Panc1 (cell line): ENCODE data around the gene RNU6-8. TPM values are rescaled to one million over a fixed set of nuclear protein-coding genes. Genes with fewer than 3 reads are reported as not detected.

Experiments used
- ATAC-seq: fragments of 200-7000 bp; cut with Tn5 transposase; 2 replicates; pipeline ENCODE4 v1.9.1; 2020; ENCODE audit warnings: mild to moderate bottlenecking, moderate library complexity
- BruUV-seq: library from RNA; stranded (reverse); fragments of 400-500 nt; replicated peaks from 2 replicates; lab custom pipeline; 2021; lab: Mats Ljungman, UMichigan
- CTCF ChIA-PET: fragments of 300-600 bp; sonication (Branson Sonifier 250); formaldehyde crosslinking; loops from one replicate; lab custom pipeline; 2022; ENCODE audit warnings: antibody characterized with exemption; lab: Charles Lee
- POLR2A ChIA-PET: fragments of 300-600 bp; sonication (Branson Sonifier 250); formaldehyde crosslinking; loops from one replicate; lab custom pipeline; 2022; ENCODE audit warnings: antibody characterized with exemption; lab: Charles Lee
- DNase-seq: peaks from one replicate; pipeline ENCODE4 v3.0.0-alpha.2; 2010; ENCODE audit warnings: low read depth, low spot score
- H3K27ac ChIP-seq: 2 replicates; pipeline ENCODE4 v1.5.1; 2011; ENCODE audit warnings: mild to moderate bottlenecking, low read length, inconsistent platforms
- H3K27me3 ChIP-seq: fragments of 200-500 bp; sonication (Bioruptor generic); 2 replicates; pipeline ENCODE4 v1.6.0; 2014; ENCODE audit warnings: low read length, inconsistent platforms; ENCODE audit not compliant: control insufficient read depth, insufficient read depth
- H3K36me3 ChIP-seq: fragments of 200-500 bp; sonication (Bioruptor generic); 2 replicates; pipeline ENCODE4 v1.5.1; 2014; ENCODE audit warnings: inconsistent platforms, mild to moderate bottlenecking, low read length, moderate library complexity; ENCODE audit not compliant: control insufficient read depth, insufficient read depth
- H3K4me1 ChIP-seq: 2 replicates; pipeline ENCODE4 v1.5.1; 2011; ENCODE audit warnings: inconsistent platforms, mild to moderate bottlenecking, low read length, moderate library complexity; ENCODE audit not compliant: control insufficient read depth, insufficient read depth
- H3K4me3 ChIP-seq, 2 experiments: 2 replicates each; pipeline ENCODE4 v1.5.1; 2011 to 2012; ENCODE audit warnings: low read depth in 2 of 2, low read length in 2 of 2, mild to moderate bottlenecking in 2 of 2, inconsistent platforms in 1 of 2, moderate library complexity in 1 of 2
- H3K9me3 ChIP-seq: fragments of 200-500 bp; sonication (Bioruptor generic); 2 replicates; pipeline ENCODE4 v1.5.1; 2014; ENCODE audit warnings: low read depth, mild to moderate bottlenecking, inconsistent platforms, low read length, moderate library complexity; ENCODE audit not compliant: control insufficient read depth, insufficient read depth
- CTCF ChIP-seq: fragments of 450-650 bp; IDR thresholded peaks from 2 replicates; pipeline ENCODE4 v1.5.1; 2017; ENCODE audit warnings: mild to moderate bottlenecking
- POLR2AphosphoS5 ChIP-seq: IDR thresholded peaks from 2 replicates; pipeline ENCODE4 v1.6.1; 2012; ENCODE audit warnings: mild to moderate bottlenecking, low read depth, low read length, moderate library complexity
- REST ChIP-seq, 2 experiments: IDR thresholded peaks; 2 replicates each; pipeline ENCODE4 v1.6.1; 2011 to 2012; ENCODE audit warnings: low read depth in 2 of 2, control low read depth in 1 of 2, low read length in 1 of 2, mild to moderate bottlenecking in 1 of 2, moderate library complexity in 1 of 2; ENCODE audit not compliant: insufficient read depth in 1 of 2
- SIN3A ChIP-seq: IDR thresholded peaks from 2 replicates; pipeline ENCODE4 v1.6.1; 2012; ENCODE audit warnings: low read depth, mild to moderate bottlenecking, low read length, moderate library complexity, borderline replicate concordance; ENCODE audit not compliant: insufficient read depth
- TCF7L2 ChIP-seq: IDR thresholded peaks from 2 replicates; pipeline ENCODE4 v1.6.1; 2011; ENCODE audit warnings: mild to moderate bottlenecking, low read depth, low read length, inconsistent platforms
- in situ Hi-C: cut with HindIII; loops from 2 replicates; pipeline ENCODE4 v1.10.0; 2016; ENCODE audit warnings: low sequenced_read_pairs, low pct_unique_long_range_greater_than_20kb
- intact Hi-C: fragments of 100-400 bp; cut with micrococcal nuclease; formaldehyde crosslinking; loops from one replicate; pipeline ENCODE4 v1.10.0; 2022; ENCODE audit not compliant: unreplicated experiment
- total RNA-seq: library from RNA; stranded (reverse); gene quantifications from one replicate; pipeline ENCODE4 v1.2.1, GENCODE V29; 2021; ENCODE audit not compliant: unreplicated experiment

Gene RNU6-8
- total RNA-seq, 1 experiment from 2014 or later, result not detected

- CTCF ChIA-PET, result no interaction called here
Observed at GRCh38 chr14:32169191-32169590, 33.9 kb downstream of the RNU6-8 start.

GRCh38 chr14:32167907-32168306, 35.2 kb downstream of the RNU6-8 start:
- ChIA-PET CTCF (no interaction called here), POLR2A (no interaction called here)
- ATAC-seq, result no peak
- Histone ChIP-seq H3K27ac (no peak overlapping the region), H3K27me3 (no peaks in the 10 kb centered on the region), H3K36me3 (no peaks in the 10 kb centered on the region; the same call in 1 of the 2 replicates), H3K9me3 (no peaks in the 10 kb centered on the region), H3K4me3 (no peak overlapping the region), H3K4me1 (no peaks in the 10 kb centered on the region)
- TF ChIP-seq TCF7L2 (no peak), SIN3A (no peak)
- BruUV-seq, result no TSS peak
- in situ Hi-C loops, result no loop called here
- DNase-seq, result no peak
- intact Hi-C loops, result no loop called here

More at GRCh38 chr14:32169191-32169590, 33.9 kb downstream of the RNU6-8 start:
- no peaks in the 10 kb centered on the region for H3K9me3 ChIP-seq
- no peaks in the 10 kb centered on the region for H3K27me3 ChIP-seq
- no peak for DNase-seq
- BruUV-seq, result no TSS peak
- H3K36me3 ChIP-seq, result no peaks in the 10 kb centered on the region
- H3K4me3 ChIP-seq, result no peak overlapping the region
- H3K27ac ChIP-seq, result no peak overlapping the region
- H3K4me1 ChIP-seq, result no peaks in the 10 kb centered on the region
- POLR2A ChIA-PET, result no interaction called here
- ATAC-seq, result no peak
- in situ Hi-C loops (no loop called here), intact Hi-C loops (no loop called here)
- TF ChIP-seq REST (IDR thresholded peaks at IDR 0.05; ENCODE audit: insufficient read depth in 1 of 2, low read depth in 2 of 2, low read length in 1 of 2), result no peak

GRCh38 chr14:32166924-32167323, 36.1 kb downstream of the RNU6-8 start:
- no peak for DNase-seq
- ATAC-seq, result no peak
- no peaks in the 10 kb centered on the region; the same call in 1 of the 2 replicates for H3K36me3 ChIP-seq
- in situ Hi-C loops, result no loop called here
- H3K9me3 ChIP-seq, result no peaks in the 10 kb centered on the region
- POLR2A ChIA-PET, result no interaction called here
- H3K27ac ChIP-seq, result no peak overlapping the region
- intact Hi-C loops, result no loop called here
- H3K4me3 ChIP-seq, result no peak overlapping the region
- BruUV-seq, result no TSS peak
- no peak for TF ChIP-seq CTCF
- no peak for TF ChIP-seq SIN3A
- TF ChIP-seq POLR2AphosphoS5, result no peak
- TF ChIP-seq REST (IDR thresholded peaks at IDR 0.05; ENCODE audit: insufficient read depth in 1 of 2, low read depth in 2 of 2, low read length in 1 of 2), result no peak
- no peak for TF ChIP-seq TCF7L2
- CTCF ChIA-PET, result no interaction called here
- no peaks in the 10 kb centered on the region for H3K4me1 ChIP-seq
- no peaks in the 10 kb centered on the region for H3K27me3 ChIP-seq
